Epidermal melanocyte (primary cell): ENCODE data around the gene MKRN2.
A peak's percentile ranks its signal among the peaks of the same experiment; 100 is the strongest.

Experiments
- DNase-seq: peaks from one replicate; pipeline ENCODE4 v3.0.0; 2011; ENCODE audit warnings: low spot score; ENCODE audit not compliant: insufficient read length

Gene MKRN2

GRCh38 chr3:12553921-12554391 is 2.9 kb upstream of the MKRN2 start:
- DNase-seq: no peak

GRCh38 chr3:12556314-12556689 is 585 bp upstream of the MKRN2 start:
- no peak for DNase-seq

DNA sequence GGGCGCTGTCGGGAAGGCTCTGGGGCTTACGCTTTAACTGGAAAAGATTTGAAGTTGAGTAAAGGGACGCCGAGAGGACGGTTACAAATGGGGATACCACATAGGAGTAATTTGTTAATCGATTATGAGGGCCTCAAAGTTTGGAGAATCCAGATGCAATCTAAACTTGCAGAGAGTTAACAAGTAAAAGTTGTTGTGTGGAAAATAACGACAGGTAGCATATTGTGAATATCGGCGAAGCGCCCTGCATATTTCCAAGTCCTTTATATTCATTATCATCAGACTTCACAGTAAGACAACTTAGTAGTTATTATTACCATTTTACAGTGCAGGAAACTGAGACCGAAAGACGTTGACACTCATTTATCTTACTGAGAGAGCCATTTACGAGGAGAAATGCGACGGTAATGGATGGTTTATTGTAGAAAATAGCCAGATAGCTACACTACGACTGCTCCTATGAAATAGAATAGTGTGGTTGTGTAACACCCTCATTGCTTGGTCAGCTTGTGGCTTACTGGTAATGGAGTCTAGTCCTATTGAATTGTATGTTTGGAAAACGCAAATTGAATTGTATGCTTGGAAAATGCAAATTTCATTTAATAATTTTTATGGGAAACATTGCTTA is 700 bp downstream of the MKRN2 start:
- no peak for DNase-seq

DNA sequence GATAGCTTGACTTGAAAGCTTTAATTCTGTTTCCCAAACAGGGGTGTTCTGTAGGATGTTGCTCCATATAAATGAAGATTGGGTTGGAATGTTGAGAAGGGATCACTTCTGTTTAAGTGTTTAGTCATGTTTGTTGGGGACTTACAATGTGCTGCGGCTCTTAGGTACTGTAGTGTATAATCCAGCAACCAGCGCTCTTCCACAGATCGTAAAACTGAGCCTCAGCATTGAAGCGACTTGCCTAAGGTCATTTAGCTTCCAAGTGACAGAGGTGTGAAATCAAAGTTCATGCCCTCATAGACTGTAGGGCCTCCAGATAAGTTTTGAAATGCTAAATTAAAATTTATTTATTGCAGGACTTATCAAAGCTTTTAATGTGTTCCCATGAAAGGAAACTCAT is 1.8 kb downstream of the MKRN2 start:
- no peak for DNase-seq

- no peak for DNase-seq
These were observed 2.6 kb downstream of the MKRN2 start for GRCh38 chr3:12559520-12559919.

- no peak for DNase-seq
These were observed 3.8 kb downstream of the MKRN2 start for GRCh38 chr3:12560505-12561190.

GRCh38 chr3:12561397-12561796 is 4.5 kb downstream of the MKRN2 start:
- no peak for DNase-seq

DNA sequence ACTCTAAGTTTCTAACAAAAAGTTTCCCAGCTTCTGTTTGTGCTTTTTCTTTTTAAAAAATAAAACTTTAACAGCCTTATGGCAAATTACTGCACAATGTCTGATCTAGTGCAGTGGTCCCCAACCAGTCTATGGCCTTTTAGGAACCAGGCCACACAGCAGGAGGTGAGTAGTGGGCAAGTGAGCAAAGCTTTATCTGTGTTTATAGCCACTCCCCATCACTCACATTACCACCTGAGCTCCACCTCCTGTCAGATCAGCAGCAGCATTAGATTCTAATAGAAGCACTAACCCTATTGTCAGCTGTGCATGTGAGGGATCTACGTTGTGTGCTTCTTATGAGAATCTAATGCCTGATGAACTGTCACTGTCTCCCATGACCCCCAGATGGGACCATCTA is 5.6 kb downstream of the MKRN2 start:
- DNase-seq: no peak

- no peak for DNase-seq
These were observed 10.1 kb downstream of the MKRN2 start for GRCh38 chr3:12566976-12567375.

GRCh38 chr3:12568747-12569146 is 11.9 kb downstream of the MKRN2 start:
- no peak for DNase-seq

DNA sequence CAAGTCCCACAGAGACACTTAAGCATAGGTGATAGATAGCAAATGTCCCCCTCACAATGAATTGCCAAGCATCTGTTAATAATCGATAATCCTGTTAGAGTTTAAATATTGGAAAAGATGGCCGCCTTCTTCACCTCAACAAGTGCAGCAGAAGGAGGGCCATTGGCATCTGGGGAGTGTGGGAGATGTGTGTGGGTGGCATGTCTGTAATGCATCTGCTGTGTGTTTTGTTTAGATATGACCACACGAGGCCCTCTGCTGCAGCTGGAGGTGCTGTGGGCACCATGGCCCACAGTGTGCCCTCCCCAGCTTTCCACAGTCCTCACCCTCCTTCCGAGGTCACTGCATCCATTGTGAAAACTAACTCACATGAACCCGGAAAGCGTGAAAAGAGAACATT is 12.9 kb downstream of the MKRN2 start:
- no peak for DNase-seq

GRCh38 chr3:12571986-12572385 is 15.1 kb downstream of the MKRN2 start:
- DNase-seq: no peak

DNA sequence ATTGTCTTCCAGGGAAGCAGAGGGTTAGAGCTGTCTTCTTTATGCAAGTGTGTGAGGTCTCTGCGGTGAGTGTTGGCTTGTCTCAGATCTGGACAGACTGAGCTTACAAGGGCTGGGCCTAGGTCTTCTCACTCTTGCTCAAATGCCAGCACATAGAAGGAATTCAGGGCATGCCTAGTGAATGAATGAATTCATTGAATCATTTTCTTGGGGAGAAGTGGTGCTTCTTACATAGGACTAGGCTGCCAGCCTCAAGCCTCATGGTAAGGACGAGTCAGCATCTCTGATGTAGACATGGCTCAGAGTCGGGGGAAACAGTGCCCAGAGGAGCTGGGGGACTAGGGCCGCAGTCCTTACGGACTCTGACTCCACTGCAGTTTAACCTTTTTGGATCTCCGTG is 17.2 kb downstream of the MKRN2 start:
- DNase-seq: no peak

- DNase-seq: peak; percentile 39
These were observed 17.8 kb downstream of the MKRN2 start for GRCh38 chr3:12574661-12575060.

DNA sequence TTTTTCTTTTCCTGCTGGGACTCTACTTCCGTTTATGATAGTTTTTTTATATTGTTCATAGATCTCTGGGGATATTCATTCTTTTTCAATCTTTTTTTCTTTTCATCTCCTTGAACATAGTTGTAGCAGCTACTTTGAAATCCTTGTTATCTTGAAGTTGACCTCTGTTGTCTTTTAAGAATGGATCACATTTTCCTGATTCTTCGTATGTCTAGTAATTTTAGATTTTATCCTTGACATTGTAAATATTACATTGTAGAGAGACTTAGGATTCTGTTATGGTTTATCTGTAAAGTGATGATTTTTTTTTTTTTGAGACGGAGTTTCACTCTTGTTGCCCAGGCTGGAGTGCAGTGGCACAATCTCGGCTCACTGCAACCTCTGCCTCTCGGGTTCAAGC is 20.5 kb downstream of the MKRN2 start:
- no peak for DNase-seq

GRCh38 chr3:12578742-12579141 is 21.9 kb downstream of the MKRN2 start:
- DNase-seq: no peak

GRCh38 chr3:12579456-12579855 is 22.6 kb downstream of the MKRN2 start:
- no peak for DNase-seq

DNA sequence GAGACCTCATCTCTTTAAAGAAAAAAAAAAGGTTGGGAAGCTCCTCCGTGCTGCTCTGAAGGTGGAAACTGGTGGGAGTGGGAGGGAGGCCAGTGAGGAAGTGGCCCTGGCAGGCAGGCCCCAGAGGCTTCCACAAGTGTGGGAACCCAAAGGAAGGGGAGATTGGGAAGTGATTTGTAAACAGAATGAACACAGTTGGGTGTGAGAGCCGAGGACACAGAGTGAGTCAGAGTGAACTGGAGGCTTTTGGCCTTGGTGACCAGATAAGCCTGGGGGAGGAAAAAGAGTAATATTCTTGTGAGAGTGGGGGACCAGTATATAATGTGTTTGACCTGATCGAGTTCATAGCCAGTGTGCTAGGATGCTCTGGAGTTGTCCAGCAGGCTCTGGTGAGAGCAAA is 23.0 kb downstream of the MKRN2 start:
- DNase-seq: no peak

DNA sequence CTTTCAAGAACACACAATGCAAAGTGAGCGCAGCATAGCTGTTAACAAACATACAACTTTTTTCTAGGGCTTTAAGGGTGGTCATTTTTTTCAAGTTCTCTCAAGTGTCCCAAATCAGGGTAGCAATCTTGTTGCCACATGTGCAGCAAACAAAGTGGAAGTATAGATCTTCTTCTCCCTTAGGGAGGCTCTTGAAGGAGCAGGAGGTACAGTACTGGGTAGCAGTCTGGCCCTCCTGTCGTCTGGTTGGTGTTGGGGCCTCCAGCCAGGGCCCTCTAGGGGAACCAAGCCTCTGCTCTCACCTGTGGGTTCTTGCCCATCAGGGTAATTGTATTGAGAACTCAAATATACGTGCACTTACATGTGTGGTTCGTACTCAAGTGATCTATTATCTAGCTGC is 25.8 kb downstream of the MKRN2 start:
- no peak for DNase-seq

- no peak for DNase-seq
These were observed 26.4 kb downstream of the MKRN2 start for GRCh38 chr3:12583280-12583679.

DNA sequence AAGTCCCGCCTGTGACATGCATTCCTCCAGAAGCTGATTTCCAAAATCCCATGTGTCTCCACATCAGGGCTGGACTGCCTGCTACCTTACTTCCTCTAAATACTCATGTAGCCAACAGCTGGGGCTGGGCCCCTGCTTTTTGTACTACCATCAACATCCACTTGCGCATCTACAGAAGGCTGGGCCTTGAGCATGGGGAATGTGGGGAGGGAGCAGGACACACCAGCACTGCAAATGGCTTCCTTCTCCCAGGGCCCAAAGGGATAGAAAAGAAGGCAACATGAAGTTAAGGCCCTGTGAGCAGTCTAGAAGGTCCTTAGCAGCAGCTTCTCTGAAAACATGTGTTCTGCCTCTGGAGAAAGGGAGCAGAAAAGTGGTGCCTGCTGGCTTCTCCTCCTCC is 27.2 kb downstream of the MKRN2 start:
- DNase-seq: no peak

GRCh38 chr3:12585181-12585580 is 28.3 kb downstream of the MKRN2 start:
- no peak for DNase-seq

- DNase-seq: no peak
These were observed 29.1 kb downstream of the MKRN2 start for GRCh38 chr3:12585970-12586369.
